Central memory CD8-positive, alpha-beta T cell (primary cell): ENCODE data around the gene ZBTB17.
"Not testable (repeated sequence)": the region's sequence is repeated elsewhere in the genome, so short reads cannot be mapped to it uniquely, and the experiment has no call there.

Experiments used
- ATAC-seq: fragments of 150-1000 bp; cut with Tn5 transposase; replicated peaks from 2 replicates; pipeline ENCODE4 v1.10.0; 2022; ENCODE audit warnings: mild to moderate bottlenecking, moderate FRiP score, moderate number of reproducible peaks; ENCODE audit not compliant: poor library complexity, severe bottlenecking; ENCODE audit errors: extremely low read depth
- DNase-seq, 2 donors: peaks; one replicate each; pipeline ENCODE4 v3.0.0; 2021; ENCODE audit warnings: low spot score in 2 of 2
- H3K27ac Mint-ChIP-seq: one replicate; pipeline ENCODE4 v1.8.0; 2022; ENCODE audit warnings: low read depth, mild to moderate bottlenecking, moderate library complexity, mixed read lengths
- H3K27me3 Mint-ChIP-seq: one replicate; pipeline ENCODE4 v1.8.0; 2022; ENCODE audit warnings: mixed read lengths
- H3K36me3 Mint-ChIP-seq: one replicate; pipeline ENCODE4 v1.8.0; 2022; ENCODE audit warnings: mild to moderate bottlenecking, moderate library complexity, mixed read lengths; ENCODE audit not compliant: insufficient read depth
- H3K4me1 Mint-ChIP-seq: one replicate; pipeline ENCODE4 v1.8.0; 2022; ENCODE audit warnings: mixed read lengths
- H3K4me3 Mint-ChIP-seq: one replicate; pipeline ENCODE4 v1.8.0; 2022; ENCODE audit warnings: mild to moderate bottlenecking, moderate library complexity, mixed read lengths
- H3K9me3 Mint-ChIP-seq: one replicate; pipeline ENCODE4 v1.8.0; 2022; ENCODE audit warnings: mixed read lengths

ZBTB17 gene

DNA sequence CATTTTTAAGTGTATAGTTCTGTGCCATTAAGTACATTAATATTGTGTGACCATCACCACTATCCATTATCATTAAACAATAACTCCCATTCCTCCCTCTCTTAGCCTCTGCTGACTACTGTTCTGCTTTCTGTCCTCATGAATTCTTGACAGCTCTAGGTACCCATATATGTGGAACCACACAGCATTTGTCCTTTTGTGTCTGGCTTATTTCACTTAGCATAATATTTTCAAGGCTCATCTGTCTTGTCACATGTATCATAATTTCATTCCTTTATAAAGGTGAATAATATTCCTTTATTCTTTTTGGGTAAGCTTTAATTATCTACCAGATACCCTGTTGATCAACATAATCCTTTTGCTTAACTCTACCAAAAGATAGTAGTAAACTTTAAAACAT is 80.7 kb downstream of the ZBTB17 start:
- DNase-seq (no peak), ATAC-seq (no peak)
- peaks cover 7% of the 10 kb centered on the region for H3K36me3 Mint-ChIP-seq
- H3K4me1 Mint-ChIP-seq = peaks cover 43% of the 10 kb centered on the region
- no peak overlapping the region for H3K27ac Mint-ChIP-seq
- H3K27me3 Mint-ChIP-seq = no peaks in the 10 kb centered on the region
- H3K4me3 Mint-ChIP-seq = no peak overlapping the region
- H3K9me3 Mint-ChIP-seq = no peaks in the 10 kb centered on the region

DNA sequence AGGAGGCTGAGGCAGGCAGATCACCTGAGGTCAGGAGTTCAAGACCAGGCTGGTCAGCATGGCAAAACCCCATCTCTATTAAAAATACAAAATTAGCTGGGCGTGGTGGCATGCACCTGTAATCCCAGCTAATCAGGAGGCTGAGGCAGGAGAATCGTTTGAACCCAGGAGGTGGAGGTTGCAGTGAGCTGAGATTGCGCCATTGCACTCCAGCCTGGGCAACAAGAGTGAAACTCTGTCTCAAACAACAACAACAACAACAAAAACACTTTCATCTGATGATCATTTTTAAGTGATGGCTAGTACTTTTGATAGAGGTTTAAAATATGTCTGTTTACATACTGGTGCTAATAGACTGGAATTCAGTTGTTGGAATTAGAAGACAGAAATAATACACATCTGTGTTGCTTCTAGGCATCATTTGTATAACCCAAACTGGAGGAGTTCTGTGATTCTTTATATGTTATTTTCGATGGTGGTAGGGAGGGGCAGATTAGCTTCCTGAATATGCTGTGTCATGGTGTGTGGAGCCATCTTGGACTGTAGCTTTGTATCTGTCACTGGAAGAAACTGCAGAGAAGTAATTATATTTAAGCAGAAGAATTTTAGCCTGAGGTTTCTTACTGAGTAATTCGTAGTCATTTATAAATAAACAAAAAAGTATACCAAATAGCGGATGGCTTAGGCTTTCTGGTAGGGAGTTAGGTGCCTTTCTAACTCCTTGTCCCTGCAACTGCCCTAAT is 82.9 kb downstream of the ZBTB17 start:
- not testable (repeated sequence) for H3K27me3 Mint-ChIP-seq, H3K36me3 Mint-ChIP-seq, ATAC-seq, DNase-seq, H3K9me3 Mint-ChIP-seq, H3K4me3 Mint-ChIP-seq
- peak overlapping the region; percentile 68 for H3K27ac Mint-ChIP-seq
- H3K4me1 Mint-ChIP-seq = peaks cover 29% of the 10 kb centered on the region
